Testis (tissue), 2 donors: ENCODE data around the gene PRKN.

Experiments
- POLR2A ChIP-seq: fragments of 450-650 bp; IDR thresholded peaks from one replicate; pipeline ENCODE4 v1.6.1; 2017; ENCODE audit warnings: antibody characterized with exemption, mild to moderate bottlenecking, moderate library complexity
- TF ChIP-seq, protein P1 (sequence below), 3 experiments: fragments of 450-650 bp in 2 of 3; fragments of 200-600 bp in 1 of 3; sonication (generic) in 1 of 3; IDR thresholded peaks; one replicate each; pipeline ENCODE4 v1.5.1; 2016 to 2019; ENCODE audit warnings: antibody characterized with exemption in 3 of 3, mild to moderate bottlenecking in 2 of 3, moderate library complexity in 1 of 3

DNA sequence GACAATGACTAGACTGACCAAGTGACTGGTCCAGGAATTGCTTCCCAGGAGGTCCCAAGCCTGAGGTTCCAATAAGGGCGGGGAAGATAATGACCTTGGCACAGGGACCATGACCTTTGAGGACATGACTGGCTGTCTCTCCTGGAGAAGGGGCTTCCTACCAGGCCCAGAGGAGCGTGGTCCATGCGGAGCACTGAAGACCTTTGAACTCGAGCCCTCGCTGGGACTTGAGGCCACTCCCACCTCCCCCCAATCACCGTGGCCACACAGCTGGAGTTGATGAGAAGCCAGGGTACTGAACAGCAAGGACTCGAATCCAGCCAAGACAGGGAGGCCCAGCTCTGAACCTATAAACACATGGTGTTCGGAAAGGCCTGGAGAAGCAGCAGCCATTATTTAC is 677.0 kb downstream of the PRKN start:
- no peak for TF ChIP-seq POLR2A
- TF ChIP-seq, protein P1, sequence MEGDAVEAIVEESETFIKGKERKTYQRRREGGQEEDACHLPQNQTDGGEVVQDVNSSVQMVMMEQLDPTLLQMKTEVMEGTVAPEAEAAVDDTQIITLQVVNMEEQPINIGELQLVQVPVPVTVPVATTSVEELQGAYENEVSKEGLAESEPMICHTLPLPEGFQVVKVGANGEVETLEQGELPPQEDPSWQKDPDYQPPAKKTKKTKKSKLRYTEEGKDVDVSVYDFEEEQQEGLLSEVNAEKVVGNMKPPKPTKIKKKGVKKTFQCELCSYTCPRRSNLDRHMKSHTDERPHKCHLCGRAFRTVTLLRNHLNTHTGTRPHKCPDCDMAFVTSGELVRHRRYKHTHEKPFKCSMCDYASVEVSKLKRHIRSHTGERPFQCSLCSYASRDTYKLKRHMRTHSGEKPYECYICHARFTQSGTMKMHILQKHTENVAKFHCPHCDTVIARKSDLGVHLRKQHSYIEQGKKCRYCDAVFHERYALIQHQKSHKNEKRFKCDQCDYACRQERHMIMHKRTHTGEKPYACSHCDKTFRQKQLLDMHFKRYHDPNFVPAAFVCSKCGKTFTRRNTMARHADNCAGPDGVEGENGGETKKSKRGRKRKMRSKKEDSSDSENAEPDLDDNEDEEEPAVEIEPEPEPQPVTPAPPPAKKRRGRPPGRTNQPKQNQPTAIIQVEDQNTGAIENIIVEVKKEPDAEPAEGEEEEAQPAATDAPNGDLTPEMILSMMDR (IDR thresholded peaks at IDR 0.05), result no peak
